Activated CD8-positive, alpha-beta memory T cell treated with anti-CD3 and anti-CD28 coated beads, Interleukin-2, amount 50 U/mL, for 4 hours (primary cell): ENCODE measurements around the gene FAM120A.

Source experiments
- DNase-seq: peaks from one replicate; pipeline ENCODE4 v3.0.0-alpha.2; 2020

FAM120A gene

DNA sequence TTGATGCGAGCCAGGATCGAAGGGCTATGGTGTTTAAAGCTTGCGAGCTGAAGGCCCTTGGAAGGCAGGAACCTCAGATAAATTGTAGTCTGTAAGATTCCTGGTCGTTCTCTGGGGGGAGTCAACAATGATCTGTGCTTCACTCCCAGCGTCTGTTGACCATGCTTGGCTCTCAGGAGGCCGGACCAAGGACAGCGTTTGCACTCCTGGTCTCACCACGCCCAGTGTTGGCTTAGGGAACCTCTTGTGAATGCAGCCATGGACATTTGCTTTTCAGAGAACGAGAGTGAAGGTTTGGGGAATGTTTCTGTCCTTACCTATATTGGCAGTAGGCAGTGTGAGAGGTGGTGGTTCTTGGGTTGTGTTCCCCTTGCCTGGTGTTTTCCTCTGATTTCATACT, 62.1 kb downstream of the FAM120A start:
- DNase-seq: no peak

DNA sequence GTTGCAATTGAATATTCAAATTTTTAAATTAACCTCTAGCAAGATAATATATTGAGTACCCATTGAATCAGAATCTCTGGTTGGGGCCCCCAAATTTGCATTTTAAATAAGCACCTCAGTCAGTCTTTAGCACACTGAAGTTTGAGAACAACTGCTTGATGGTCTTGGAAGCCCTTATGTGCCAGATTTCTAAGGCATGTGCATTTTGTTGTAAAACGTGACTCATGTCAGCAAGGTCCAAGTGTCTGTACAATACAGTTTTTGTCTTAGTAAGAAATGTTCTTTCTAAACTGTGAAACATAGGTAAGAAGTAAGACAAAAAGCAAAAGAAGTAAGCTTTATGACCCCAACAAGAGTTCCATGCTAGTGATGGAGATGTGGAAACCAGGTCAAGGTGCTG, 65.8 kb downstream of the FAM120A start:
- no peak for DNase-seq

DNA sequence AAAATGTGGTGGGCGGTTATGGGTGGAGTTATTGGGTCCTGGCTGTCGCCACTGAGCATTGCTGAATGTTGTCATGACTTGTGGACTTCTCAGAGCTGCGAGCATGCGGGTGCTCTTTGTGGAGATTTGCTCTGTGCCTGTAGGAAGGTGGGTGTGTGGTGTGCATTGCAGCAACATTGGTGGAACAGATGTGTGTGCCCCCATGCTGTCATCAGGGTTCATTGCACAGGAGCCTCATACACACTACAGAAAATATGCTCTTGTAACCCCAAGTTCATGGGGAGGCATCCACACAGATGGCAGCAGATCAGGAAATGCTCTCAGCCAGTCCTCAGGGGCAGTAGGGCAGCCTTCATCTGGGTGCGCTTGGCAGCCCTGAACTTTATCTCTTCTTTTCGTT, 69.0 kb downstream of the FAM120A start:
- DNase-seq: no peak

DNA sequence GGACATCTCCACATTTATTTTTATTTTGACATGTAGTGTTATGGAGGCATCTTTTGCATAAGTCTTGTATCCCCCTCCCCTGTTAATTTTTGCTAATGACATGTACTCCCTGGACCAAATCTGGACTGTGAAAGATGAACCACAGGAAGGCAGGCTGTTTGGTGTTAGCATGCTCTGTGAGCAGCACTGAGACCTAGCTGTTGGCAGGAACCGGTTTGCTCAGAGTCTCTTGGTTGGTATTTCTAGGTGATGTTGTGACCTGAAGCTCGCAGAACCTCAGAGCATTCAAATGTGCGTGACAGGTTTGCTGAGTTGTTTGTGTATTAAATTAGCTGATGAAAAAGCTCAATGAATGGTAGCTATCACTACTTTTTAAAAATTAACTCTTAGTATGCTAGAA, 71.3 kb downstream of the FAM120A start:
- DNase-seq: no peak

DNA sequence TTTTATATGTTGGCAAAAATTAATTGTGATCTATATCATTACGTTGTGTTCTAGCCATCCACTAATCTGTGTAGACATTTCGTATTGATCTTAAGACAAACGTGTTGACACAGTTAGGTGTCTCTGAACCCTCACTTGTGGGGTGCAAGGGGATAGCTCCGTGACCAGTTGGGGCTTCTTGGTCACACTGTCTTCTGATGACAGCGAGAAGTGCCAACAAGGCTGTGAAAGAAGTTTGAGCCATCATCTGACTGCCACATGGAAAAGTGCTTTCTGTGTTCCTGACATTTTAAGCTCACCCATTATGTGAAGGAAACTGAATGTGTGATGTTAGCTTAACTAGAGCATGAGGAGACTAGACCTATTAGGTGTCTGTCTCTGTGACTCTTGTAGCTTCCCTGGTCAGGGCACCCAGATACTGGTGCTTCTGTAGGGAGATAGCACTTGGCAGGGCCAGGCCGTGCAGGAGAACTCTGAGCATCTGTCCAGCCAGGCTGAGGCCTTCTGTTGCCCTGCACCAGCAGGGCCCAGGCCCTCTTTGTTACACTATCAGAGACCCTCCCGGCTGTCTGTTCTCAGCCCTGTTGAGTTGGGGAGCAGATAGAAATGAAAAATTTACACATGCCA, 72.1 kb downstream of the FAM120A start:
- DNase-seq: no peak

DNA sequence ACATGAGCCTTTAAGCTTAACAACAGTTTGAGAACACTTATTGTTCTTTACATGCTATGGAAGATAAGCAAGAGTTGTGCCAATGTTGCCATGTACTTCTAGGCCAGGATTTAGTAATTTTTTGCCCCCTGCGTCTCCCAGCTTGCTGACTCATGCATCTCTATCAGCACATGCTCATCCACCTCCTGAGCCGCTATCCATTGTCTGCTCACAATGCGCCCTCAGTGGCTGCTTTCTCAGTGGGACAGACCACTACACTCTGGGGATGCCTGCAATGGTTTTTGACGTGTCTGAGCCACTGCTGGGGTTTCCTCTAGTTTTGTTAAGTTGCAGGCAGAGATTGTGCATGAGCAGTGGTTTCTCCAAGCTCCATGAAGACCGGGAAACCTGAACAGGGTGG, 74.0 kb downstream of the FAM120A start:
- no peak for DNase-seq

DNA sequence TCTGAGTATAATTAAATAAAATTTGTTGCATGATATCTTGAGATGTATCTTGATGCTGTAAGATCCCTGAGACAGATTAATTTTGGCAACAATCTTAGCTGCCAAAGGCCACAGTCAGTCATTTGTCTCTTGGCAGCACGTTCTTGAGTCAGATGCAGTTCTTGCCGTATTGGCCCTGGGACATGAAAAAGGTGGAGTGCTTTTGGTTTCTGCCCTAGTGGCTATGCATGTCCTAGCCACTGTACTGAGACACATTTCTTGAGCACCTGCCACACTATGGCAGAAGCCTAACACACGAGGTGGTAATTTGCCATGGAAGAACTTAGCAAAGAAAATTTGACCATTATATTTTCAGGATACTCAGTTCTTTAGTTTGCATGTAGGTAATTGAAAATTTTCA, 79.9 kb downstream of the FAM120A start:
- no peak for DNase-seq

DNA sequence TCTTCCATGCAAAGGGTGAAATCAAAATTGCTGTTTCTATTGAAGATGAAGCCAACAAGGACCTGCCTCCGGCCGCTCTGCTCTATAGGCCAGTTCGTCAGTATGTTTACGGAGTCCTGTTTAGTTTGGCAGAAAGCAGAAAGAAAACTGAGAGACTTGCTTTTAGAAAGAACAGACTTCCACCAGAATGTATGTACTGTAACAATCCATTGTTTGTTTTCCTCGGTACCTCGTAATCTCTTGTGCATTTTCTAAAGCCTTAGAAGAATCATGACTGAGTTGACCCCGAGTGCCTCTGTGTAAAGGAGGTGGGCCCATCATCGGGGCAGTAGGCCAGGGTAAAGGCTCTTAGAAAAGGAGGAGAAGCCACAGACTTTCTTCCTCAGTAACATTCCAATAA, 80.7 kb downstream of the FAM120A start:
- no peak for DNase-seq

DNA sequence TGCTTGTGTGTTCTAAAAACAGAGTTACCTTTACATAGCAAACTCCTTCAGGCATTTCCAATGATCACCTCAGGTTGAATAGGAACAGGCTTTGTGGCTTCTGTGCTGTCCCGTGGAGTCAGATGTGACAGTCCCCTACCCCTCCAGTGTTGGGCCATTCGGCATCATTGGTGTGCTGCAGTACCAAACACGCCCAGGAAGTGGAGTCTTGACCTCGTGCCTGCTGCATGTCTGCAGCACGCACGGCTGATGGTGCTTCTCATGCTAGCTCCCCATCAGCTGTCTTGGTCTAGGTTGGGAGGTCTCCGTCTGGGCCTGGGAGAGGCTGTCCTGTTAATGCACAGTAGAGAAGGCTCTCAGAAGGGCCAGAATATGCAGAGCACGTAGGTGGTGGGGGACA, 82.4 kb downstream of the FAM120A start:
- DNase-seq: no peak

DNA sequence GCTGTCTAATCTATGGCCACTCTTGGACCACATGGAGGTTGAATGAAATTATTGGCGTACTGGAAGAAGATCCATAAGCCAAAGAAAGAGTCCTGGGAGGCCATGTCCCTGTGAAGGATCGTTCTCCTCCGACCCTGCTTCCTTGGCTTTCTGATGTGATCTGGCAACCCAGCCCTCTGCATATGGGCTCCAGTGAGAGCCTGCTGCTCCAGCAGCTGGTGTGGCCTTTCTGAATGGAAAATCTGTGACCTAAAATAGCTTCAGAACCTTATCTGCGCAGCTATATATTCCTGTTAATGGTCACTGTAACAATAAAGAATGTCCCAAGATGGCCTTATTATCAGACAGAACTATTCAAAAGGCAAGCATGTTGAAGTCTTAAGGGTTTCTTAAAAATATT, 84.7 kb downstream of the FAM120A start:
- DNase-seq: no peak

DNA sequence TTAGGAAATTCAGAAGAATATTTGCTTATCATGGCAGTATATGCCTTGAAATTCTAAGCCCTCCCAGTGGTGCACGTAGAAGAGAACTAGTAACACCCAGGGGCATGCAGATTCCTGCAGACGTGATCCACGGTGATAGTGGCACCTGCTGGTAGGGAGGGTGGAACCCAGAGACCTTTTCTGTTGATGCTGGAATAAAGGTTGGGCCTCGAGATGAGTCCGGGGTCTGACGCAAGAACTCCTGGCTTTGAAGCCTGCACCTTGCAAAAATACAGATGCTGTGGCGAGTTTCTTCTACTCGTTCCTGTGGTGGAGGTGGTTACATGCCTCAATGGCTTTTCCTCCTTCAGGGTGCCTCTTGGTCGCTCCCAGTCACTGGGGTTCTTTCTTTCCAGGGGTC, 85.4 kb downstream of the FAM120A start:
- no peak for DNase-seq

DNA sequence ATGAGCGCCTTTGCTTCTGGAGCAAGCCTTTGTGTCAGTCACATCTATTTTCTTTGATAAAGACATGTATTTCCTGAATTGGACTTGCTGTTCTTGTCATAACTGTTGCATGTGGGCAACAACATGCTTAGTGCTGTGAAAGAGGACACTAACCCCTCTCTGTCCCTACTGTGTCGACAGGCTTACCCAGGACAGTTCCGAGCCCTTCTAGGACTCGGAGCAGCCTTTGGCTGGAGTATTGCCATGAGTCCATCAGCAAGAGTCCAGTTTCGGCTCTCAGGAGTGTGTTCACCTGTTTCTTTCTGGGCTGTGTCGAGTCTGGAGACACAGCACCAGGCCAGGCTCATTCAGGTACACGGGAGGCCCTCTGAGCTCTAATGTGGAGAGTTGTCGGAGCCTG, 88.8 kb downstream of the FAM120A start:
- DNase-seq: no peak

DNA sequence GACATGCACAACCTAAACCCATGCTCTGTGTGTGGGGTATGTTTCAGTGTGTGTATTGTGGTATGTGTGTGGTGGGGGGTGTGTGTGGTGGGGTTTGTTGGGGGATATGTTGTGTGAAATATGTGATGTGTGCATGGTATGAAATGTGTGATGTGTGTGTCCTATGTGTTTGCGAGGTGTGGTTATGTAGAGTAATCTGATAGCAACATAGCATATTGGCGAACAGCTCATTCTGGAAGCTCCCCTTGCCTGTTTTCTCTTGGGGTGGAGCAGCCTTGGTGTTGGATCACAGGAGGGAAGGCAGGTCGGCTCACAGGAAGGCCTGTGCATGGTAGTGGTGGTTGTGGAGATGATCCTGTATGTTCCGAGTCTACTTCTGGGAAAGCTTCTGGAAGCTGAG, 89.5 kb downstream of the FAM120A start:
- DNase-seq: no peak

DNA sequence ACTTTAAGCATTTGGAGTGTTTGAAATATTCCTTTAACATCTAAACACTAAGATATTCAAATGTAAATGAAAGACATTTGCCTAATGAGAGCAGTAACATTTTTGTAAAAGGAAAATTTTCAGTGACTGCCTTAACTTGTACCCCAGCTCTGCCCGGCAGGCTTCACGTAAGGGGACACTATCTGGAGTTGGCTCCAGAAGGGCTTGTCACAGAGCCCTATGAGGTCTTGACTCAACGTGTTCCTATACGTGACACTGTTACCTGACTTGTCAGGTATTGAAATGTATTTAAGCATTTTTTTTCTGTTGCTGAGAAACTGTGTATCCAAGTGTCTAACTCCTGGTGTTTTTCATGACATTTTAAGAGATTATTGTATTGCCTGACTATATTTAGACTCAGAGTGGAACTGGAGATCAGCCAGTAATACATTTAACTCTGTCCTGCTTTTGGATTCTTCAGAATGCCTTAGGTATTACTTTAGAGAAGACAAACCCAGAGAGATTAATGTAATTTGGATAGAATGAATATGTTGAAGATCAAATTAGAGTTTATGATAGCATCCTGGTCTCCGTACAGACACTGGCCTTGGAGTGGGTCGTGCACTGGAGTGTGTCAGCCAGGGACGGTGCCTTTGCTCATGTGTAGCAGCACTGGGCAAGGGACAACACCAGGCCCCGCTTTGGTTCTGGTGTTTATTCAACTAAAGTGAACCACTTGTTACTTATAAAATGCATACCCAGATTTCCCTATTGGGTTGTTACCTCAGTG, 90.3 kb downstream of the FAM120A start:
- DNase-seq: no peak

DNA sequence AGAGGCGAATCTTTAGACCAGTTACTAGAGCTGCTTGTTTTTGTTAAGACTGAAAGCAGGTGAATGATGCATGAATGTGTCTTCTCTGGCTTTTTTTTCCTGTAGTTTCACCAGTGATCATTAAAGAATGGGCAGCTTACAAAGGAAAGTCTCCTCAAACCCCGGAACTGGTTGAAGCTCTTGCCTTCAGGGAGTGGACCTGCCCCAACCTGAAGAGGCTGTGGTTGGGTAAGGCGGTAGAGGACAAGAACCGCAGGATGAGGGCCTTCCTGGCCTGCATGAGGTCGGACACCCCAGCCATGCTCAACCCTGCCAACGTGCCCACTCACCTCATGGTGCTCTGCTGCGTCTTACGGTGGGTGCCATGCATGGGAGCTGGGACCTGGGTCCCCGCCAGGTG, 91.6 kb downstream of the FAM120A start:
- DNase-seq: no peak

DNA sequence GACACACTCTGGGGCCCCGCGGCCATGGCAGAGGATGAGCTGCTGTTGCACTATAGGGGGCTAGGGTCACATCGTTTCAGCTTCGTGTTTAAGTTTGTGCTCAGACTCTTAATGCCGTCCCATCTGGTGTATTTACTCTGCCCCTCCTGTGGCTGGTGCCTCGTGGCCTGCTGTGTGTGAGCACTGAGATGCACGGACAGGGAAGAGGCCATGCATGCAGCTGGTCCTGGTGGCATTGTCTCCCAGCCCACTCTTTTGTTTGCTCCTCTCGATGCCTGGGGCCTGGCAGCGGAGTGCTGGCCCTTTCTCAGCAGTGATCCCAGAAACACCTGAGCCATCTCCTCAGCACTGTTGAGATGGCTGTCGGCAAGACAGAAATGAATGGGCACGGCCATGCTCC, 94.9 kb downstream of the FAM120A start:
- DNase-seq: no peak

DNA sequence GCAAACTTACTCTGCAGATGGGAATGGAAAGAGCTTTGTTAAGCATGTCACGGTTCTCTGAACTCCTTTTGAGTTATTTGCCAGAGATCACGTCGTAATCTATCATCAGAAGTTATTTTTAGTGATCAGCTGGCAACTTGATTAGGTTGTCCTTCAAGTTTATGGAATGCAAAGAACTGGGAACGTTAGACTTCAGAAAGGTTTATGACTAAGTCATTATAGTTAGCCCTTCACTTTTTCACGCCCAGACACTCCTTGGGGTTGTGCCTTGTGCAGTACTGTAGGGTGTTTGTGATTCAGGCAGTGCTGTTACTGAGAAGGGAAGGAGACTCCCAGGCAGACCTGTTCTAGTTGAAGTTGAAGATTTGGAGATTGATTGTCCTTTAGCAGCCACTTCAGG, 98.1 kb downstream of the FAM120A start:
- DNase-seq: no peak

DNA sequence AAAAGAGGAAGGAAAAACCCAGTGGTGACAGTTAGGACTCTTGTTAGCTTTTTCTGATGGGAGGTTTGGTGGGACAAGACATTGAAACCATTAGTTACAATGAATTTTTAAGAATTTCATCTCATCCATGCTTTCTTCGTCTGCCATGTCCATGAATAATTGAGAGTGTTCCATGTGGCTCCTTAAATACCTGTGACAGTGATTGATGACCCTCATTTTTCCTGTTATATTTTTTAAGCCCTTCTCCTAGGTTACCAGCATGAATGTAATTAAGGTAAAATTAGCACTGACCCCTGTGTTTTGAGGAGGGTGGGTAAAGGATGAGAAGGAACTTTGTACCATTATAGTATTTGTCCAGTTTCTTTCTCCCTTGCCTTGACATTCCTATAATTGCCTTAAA, 101.4 kb downstream of the FAM120A start:
- DNase-seq: no peak

DNA sequence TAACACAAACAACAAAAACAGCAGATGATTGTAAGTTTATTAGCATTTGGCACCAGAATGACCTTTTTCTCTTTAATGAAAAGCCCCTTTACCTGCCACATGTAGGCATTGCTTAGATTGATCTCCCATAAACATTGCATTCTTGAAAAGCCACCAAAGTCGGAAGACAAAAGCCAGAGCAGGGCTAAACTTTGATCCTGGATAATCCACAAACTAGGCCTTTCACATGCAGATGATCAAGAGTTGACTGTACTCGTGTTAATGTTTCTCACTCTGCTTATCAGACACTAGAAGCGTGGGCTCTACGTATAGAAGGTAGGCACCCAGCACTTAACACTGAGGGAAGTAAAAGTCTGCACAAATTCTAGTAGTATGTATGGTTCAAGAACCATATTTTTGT, 103.9 kb downstream of the FAM120A start:
- no peak for DNase-seq

DNA sequence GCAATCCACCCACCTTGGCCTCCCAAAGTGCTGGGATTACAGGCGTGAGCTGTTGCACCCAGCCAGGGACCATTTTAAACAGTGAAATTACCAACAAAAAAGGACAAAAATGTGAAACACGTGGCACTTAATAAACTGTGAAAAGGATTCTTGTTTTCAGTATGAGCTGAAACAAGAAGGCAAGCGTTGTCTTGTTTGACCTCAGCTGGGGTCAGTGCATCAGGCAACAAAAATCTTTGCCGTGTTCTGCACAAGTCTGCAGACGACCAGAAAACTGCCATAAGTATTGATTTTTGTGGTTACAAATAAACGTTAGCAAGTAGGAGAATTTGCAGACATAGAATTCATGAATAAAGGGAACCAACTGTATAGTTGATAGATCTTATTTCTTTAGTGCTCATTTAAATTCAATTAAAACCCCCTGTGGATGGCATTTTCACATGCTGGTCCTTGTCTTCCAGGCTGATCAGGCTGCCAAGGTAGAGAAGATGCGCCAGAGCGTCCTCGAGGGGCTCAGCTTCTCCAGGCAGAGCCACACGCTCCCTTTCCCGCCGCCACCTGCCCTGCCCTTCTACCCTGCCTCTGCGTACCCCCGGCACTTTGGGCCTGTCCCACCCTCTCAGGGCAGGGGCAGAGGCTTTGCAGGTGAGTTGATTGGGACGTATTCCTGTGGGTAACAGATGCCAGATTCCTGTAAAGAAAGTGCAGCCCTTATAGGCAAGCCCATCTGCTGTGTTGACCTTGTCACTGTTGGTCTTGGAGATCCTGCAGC, 106.1 kb downstream of the FAM120A start:
- DNase-seq: no peak

DNA sequence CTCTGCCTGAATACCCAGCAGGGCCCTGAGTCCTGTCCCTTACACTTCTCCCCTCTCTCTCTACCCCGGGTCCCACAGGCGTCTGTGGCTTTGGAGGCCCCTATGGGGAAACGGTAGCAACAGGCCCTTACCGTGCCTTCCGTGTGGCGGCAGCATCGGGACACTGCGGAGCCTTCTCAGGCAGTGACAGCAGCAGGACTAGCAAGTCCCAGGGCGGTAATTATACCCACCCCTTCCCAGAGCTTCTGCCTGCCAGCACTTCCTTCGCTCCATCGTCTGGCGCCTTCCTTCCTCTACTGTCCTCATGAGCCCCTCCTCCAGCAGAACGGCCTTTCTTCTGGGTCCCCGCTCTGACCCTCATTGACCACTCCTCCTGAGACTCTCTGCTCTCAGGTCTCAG, 107.0 kb downstream of the FAM120A start:
- no peak for DNase-seq

DNA sequence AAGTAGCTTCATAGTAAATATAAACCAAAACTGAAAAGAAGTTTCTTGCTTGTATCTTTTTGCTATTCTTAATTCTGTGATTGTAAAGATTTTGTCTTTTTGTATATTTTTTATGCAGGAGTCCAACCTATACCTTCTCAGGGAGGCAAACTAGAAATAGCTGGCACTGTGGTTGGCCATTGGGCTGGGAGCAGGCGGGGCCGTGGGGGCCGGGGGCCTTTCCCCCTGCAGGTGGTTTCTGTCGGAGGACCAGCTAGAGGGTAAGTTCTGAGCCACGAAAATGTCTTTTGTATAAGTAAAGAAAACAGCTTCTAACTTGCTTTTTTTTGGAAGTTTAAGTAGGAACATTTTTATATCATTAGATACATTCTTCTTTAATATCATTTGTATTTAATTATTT, 109.5 kb downstream of the FAM120A start:
- no peak for DNase-seq

DNA sequence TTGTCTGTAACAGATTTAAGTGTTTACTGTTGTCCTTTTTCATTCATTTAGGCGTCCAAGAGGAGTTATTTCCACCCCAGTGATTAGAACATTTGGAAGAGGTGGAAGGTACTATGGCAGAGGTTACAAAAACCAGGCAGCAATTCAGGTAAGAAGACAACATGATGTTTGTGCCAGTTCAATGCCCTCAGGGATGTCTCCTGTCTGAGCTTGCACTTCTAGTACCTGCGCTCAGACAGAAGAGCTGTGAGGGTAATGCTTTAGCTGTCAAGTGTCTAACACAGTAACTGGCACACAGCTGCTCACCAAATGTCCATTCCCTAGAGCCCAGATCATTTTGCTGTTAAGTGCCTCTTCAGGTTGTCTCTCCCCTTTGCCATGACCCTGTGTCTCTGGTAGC, 110.7 kb downstream of the FAM120A start:
- DNase-seq: no peak

DNA sequence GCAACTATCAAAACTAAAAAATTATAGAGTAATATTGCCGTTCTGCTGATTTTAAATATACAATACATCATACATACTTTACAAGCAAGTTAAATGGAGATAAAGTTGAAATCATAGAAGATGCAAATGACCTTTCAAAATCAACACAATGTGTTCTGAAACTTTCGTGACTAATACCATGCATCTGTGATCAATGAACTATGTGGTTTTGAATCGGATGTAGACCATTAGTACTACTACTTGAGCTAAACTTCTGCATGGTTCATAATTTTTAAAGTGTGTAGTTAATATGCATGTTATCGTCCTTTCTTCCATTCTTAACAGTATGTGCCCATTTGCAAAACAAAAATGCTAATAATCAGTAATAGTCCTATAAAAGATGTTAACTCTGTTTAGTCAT, 113.6 kb downstream of the FAM120A start:
- DNase-seq: no peak
